Pancreas (tissue), 10 donors: Measurements from ENCODE around the gene LDHB. TPM values are rescaled to one million over a fixed set of nuclear protein-coding genes. Genes with fewer than 3 reads are reported as not detected.

Experiments used
- ATAC-seq, 4 donors: fragments of 200-7000 bp; cut with Tn5 transposase; one replicate each; pipeline versions ENCODE4 v1.8.0 to v1.9.1; 2020; ENCODE audit warnings: mild to moderate bottlenecking in 4 of 4, moderate library complexity in 4 of 4
- DNase-seq, 6 donors: peaks; one replicate each; pipeline ENCODE4 v3.0.0-alpha.2; 2020
- FAIRE-seq: peaks from 2 replicates; lab custom pipeline; 2012; peaks lifted over from hg19 to GRCh38; lab: Jason Lieb, UNC
- H3K27ac ChIP-seq, 4 donors: fragments of 200-600 bp; sonication (generic); 1 replicate in 3 of 4; 2 replicates in 1 of 4; pipeline versions ENCODE4 v1.5.0 to v1.8.0; 2020
- H3K27me3 ChIP-seq, 4 donors: fragments of 200-600 bp; one replicate each; pipeline ENCODE4 v1.8.0; 2021
- H3K36me3 ChIP-seq, 3 donors: fragments of 200-600 bp; sonication (generic) in 1 of 3; one replicate each; pipeline versions ENCODE4 v1.5.0 to v1.8.0; 2020 to 2021
- H3K4me1 ChIP-seq, 3 donors: fragments of 200-600 bp; one replicate each; pipeline ENCODE4 v1.8.0; 2021
- H3K4me3 ChIP-seq, 4 donors: fragments of 200-600 bp; sonication (generic) in 2 of 4; one replicate each; pipeline versions ENCODE4 v1.5.0 to v1.8.0; 2020 to 2021
- H3K9me3 ChIP-seq, 4 donors: fragments of 200-600 bp; one replicate each; pipeline ENCODE4 v1.8.0; 2021
- CTCF ChIP-seq, 4 donors: fragments of 200-600 bp; sonication (generic) in 3 of 4; IDR thresholded peaks; one replicate each; pipeline versions ENCODE4 v1.5.0 to v1.8.0; 2021; ENCODE audit warnings: antibody characterized with exemption in 4 of 4
- WGBS, 2 donors: extraction: QIAGEN DNeasy Blood & Tissue Kit; methylation state at CpG; one replicate each; pipeline ENCODE4 v1.1.7; 2013; 5-methylcytosine and 5-hydroxymethylcytosine counted together
- intact Hi-C, 3 donors: fragments of 100-400 bp; cut with DNase I; formaldehyde crosslinking; loops; one replicate each; pipeline versions ENCODE4 v1.11.1 to v1.14.2; 2022
- polyA plus RNA-seq, 2 donors: library from polyadenylated mRNA; stranded (reverse); fragments of 200-250 nt; gene quantifications; one replicate each; pipeline ENCODE4 v1.2.3, GENCODE V29; 2013
- total RNA-seq, 6 donors: library from RNA; stranded (reverse); fragmentation: NEBNext Ultra II Directional in 4 of 6; extraction: Animal tissue kit (Norgen Biotek cat#: 25700) in 4 of 6; gene quantifications; one replicate each; pipeline versions ENCODE4 v1.2.1 to v1.2.4, GENCODE V29; 2021 to 2023
- donor health status: healthy with polysubstance abuse.
- donor health status: DM: no; HTN: no; CAD: no; lungs with moderate emphysema.
- donor health status: DM: no; HTN: no; CAD: no.
- donor health status: control.
- donor health status: control.
- donor health status: Bipolar disorder and iron deficiency.
- donor health status: DM: yes; HTN: yes; CAD: no.
- donor health status: DM: no; HTN: no; CAD: no.
- donor health status: DM: no; HTN: no; CAD: no.
- donor health status: DM: yes; HTN: yes; CAD: no.

LDHB gene
- total and polyA plus RNA-seq, 8 donors: 97.6 to 364 (median 221) TPM

- DNase-seq (no peak), FAIRE-seq (no peak), ATAC-seq (no peak)
- peaks cover 0 to 4% (median 2%) of the 10 kb centered on the region in 3 donors for H3K4me1 ChIP-seq
- no peak overlapping the region for H3K27ac ChIP-seq
- intact Hi-C loops: loop anchor here in 2 of 3 donors (5.0 to 10.0 kb wide), 2 partner anchors 69 to 77 kb away; no protein-coding TSS in a partner anchor
- H3K36me3 ChIP-seq: no peaks in the 10 kb centered on the region
- no peaks in the 10 kb centered on the region for H3K9me3 ChIP-seq
- H3K4me3 ChIP-seq: no peak overlapping the region
- TF ChIP-seq CTCF (IDR thresholded peaks at IDR 0.05): no peak
- no peaks in the 10 kb centered on the region for H3K27me3 ChIP-seq
Observed at GRCh38 chr12:21608196-21608595, 49.4 kb downstream of the LDHB start.

DNA sequence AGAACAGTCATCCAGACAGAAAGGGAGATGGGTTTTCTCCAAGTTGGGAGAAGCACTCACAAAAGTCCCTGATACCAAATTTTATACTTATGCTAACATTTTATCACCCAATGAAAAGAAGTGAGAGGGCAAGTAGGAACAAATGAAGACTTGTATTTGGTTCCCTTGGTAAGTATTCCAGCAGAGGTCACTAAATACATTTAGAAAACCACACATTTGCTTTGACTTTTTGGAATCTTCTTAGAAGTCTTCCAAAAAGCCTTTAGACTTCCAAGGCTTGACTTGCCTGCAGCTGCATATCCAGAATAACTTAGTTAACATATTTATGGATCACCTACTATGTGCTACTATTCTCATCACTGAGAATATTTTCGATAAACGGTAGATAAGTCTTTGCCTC, 49.9 kb downstream of the LDHB start:
- peaks cover 0 to 7% (median under 1%) of the 10 kb centered on the region in 3 donors for H3K4me1 ChIP-seq
- H3K36me3 ChIP-seq: no peaks in the 10 kb centered on the region
- no peaks in the 10 kb centered on the region for H3K27me3 ChIP-seq
- WGBS, 2 donors: 27 to 37% methylated on average over 2 of the region's 2 CpGs
- TF ChIP-seq CTCF (IDR thresholded peaks at IDR 0.05): peak in 2 of 4 donors; percentile 20 to 30
- no peak overlapping the region for H3K27ac ChIP-seq
- H3K4me3 ChIP-seq: no peak overlapping the region
- intact Hi-C loops: loop anchor here in 2 of 3 donors (5.0 to 10.0 kb wide), 2 partner anchors 70 to 77 kb away; no protein-coding TSS in a partner anchor
- no peak for FAIRE-seq
- no peak for DNase-seq
- ATAC-seq: peak; percentile 48 to 84 (median 76)
- H3K9me3 ChIP-seq: no peaks in the 10 kb centered on the region

DNA sequence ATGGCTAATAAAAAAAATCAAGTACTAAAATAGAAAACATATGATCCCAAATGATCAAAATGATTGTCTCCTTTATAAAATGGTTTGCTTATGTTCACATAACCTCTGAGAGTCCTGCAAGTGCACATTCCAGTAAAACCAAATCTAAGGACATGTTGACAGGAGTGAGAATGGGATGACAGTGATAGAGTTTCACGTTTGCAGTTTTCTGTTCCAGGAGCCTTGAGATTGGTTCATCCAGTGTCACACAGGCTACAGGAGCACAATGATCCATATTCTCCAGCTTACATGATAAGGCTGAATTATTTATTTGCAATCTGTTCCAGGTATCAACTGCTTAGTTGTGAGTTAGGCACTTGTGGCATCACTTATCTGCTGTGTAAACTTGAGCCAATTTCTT, 51.5 kb downstream of the LDHB start:
- H3K27me3 ChIP-seq: no peaks in the 10 kb centered on the region
- H3K36me3 ChIP-seq: no peaks in the 10 kb centered on the region
- H3K4me1 ChIP-seq: peaks cover 0 to 8% (median 0%) of the 10 kb centered on the region in 3 donors
- H3K4me3 ChIP-seq: no peak overlapping the region
- no peak for DNase-seq
- no peak for TF ChIP-seq CTCF (IDR thresholded peaks at IDR 0.05)
- no peak overlapping the region for H3K27ac ChIP-seq
- FAIRE-seq: no peak
- H3K9me3 ChIP-seq: no peaks in the 10 kb centered on the region
- no peak for ATAC-seq
- intact Hi-C loops: loop anchor here in 2 of 3 donors (5.0 to 10.0 kb wide), 2 partner anchors 71 to 79 kb away; no protein-coding TSS in a partner anchor
- WGBS, 2 donors: 24 to 26% methylated on average over 1 of the region's 1 CpG

GRCh38 chr12:21604245-21605101, 53.2 kb downstream of the LDHB start, which contains the start of gene GYS2:
Gene GYS2, minus strand, starts transcription at chr12:21604847. Its CDS starts 255 bp downstream, at chr12:21604592.
- TF ChIP-seq CTCF (IDR thresholded peaks at IDR 0.05): no peak
- Histone ChIP-seq H3K4me3 (no peak within 1 kb of the TSS), H3K4me1 (peaks cover 0 to 8% (median 4%) of the 10 kb centered on the region in 3 donors), H3K36me3 (no peaks in the 10 kb centered on the region), H3K27me3 (no peaks in the 10 kb centered on the region), H3K27ac (no peak within 1 kb of the TSS), H3K9me3 (no peaks in the 10 kb centered on the region)
- 61 to 66% methylated on average over 7 of the region's 7 CpGs for WGBS, 2 donors
- intact Hi-C loops: loop anchor here in 2 of 3 donors (5.0 to 10.0 kb wide), 2 partner anchors 73 to 80 kb away; no protein-coding TSS in a partner anchor
- ATAC-seq (no peak), DNase-seq (no peak), FAIRE-seq (no peak)
